LHCN-M2 (cell line): ENCODE data around the gene ARID3A. TPM values are rescaled to one million over a fixed set of nuclear protein-coding genes. Genes with fewer than 3 reads are reported as not detected.

ENCODE experiments used
- DNase-seq: peaks from one replicate; pipeline ENCODE4 v3.0.0-alpha.2; 2012; ENCODE audit warnings: low read depth
- total RNA-seq: library from RNA; depleted of rRNA; stranded (reverse); fragments of >200 nt; gene quantifications from 2 replicates; pipeline ENCODE4 v1.2.3, GENCODE V29; 2014

Gene ARID3A
- total RNA-seq, 1 experiment from 2014 or later = 3.4 TPM

- no peak for DNase-seq
These were observed 60.2 kb downstream of the ARID3A start for GRCh38 chr19:986083-986482.

DNA sequence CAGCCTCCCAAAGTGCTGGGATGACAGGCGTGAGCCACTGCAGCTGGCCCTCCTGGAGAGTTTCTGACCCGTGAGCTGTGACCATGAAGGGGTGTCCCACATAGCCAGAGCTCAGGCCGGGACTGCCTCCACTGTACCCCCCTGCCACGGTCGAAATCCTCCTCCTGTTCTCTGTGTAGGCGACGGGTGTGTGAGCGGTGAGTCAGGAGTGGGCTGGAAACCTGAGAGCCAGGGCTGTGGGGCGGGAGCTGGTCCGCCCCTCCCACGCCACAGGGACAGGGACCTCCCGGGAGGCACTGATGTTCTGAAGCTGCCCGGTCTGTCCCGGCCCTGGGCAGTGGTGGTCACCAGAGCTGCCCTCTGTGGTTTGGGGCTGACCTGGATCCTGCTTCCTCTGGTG is 62.2 kb downstream of the ARID3A start:
- no peak for DNase-seq

DNA sequence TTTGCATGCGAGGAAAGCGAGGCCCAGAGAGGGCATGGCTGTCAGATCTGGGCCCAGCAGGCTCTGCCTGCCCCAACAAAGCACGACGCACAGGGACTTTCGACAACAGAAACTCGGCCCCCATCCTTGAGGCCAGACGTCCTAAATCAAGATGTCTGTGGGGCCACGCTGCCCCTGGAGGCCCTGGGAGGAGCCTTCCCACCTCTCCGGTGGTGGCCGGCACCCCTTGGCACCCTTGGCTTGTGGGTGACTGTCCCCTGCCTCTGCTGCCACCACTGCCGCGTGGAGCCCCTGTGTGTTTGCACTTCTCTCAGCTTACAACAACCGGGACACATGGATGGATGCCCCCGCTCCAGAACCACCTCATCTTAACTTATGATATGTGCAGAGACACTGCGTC is 62.7 kb downstream of the ARID3A start:
- no peak for DNase-seq

- DNase-seq = no peak
These were observed 63.7 kb downstream of the ARID3A start for GRCh38 chr19:989381-990081.

DNA sequence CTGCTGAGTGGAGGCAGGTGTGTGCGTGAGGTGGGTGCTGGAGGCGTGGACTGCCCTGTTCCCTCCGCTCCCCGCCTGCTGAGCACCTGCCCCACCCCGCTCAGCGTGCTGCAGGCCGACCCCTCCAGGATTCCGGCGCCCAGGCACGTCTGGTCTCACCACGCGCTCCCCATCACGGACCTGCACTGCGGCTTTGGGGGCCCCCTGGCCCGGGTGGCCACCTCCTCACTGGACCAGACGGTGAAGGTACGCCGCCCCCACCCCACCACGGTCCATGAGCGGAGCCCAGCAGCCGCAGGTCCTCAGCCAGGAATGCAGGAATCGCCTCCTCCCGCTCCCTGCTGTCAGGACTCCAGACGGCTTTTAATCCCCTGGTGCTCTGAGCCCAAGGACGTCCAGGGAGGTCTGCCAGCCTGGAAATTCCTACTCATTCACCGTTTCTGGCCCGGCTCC is 64.3 kb downstream of the ARID3A start:
- DNase-seq = no peak

DNA sequence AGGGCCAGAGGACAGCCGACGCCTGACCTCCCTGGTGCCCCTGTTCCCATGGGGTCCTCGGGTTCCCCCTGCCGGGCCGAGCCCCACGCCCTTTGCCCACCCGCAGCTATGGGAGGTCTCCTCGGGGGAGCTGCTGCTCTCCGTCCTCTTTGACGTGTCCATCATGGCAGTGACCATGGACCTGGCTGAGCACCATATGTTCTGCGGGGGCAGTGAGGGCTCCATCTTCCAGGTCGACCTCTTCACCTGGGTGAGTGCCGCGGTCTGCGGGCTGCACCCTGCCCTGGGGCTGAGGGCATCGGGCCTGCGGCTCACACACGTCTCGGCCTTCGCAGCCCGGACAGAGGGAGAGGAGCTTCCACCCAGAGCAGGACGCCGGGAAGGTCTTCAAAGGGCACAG is 64.9 kb downstream of the ARID3A start:
- DNase-seq = no peak

DNA sequence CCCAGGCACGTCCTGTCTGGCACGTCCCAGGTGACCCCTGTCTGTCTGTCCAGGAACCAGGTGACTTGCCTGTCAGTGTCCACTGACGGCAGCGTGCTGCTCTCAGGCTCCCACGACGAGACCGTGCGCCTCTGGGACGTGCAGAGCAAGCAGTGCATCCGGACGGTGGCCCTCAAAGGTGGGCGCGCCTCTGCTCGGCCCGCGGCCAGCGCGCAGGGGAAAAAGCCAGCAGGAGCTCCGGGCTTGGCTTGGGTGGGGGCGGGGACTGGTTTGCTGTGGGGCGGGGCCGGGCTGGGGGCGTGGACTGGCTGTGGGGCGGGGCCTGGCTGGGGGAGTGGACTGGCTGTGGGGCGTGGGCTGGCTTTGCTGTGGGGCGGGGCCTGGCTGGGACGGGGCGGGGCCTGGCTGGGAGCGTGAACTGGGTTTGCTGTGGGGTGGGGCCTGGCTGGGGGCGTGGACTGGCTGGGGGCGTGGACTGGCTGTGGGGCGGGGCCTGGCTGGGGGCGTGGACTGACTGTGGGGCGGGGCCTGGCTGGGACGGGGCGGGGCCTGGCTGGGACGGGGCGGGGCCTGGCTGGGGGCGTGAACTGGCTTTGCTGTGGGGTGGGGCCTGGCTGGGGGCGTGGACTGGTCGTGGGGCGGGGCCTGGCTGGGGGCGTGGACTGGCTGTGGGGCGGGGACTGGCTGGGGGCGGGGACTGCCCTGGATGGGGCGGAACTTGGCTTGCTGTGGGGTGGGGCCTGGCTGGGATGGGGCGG is 65.5 kb downstream of the ARID3A start:
- peak; percentile 39 for DNase-seq

- no peak for DNase-seq
These were observed 66.3 kb downstream of the ARID3A start for GRCh38 chr19:991932-992669.

DNA sequence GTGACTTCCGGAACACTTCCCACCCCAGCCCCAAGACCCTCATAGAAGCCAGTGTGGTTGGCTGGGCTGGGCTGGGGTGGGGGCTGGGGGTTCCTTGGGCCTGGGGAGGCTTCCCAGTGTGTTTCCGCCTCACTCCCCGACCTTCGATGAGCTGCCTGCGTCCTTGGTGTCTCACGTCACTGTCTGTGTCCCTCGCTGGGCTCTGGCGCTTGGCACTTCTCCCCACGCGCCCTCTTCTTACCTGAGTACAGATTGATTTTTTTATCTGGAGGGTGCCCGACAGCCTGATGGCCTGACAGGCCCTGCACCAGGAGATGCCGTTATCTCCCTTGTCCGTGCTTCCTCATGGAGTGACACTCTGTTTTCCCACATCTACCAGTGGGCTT is 66.8 kb downstream of the ARID3A start:
- DNase-seq = no peak

- no peak for DNase-seq
These were observed 67.6 kb downstream of the ARID3A start for GRCh38 chr19:993361-993830.

GRCh38 chr19:993831-994393 is 68.1 kb downstream of the ARID3A start:
- no peak for DNase-seq

- DNase-seq = no peak
These were observed 68.7 kb downstream of the ARID3A start for GRCh38 chr19:994516-994915.

DNA sequence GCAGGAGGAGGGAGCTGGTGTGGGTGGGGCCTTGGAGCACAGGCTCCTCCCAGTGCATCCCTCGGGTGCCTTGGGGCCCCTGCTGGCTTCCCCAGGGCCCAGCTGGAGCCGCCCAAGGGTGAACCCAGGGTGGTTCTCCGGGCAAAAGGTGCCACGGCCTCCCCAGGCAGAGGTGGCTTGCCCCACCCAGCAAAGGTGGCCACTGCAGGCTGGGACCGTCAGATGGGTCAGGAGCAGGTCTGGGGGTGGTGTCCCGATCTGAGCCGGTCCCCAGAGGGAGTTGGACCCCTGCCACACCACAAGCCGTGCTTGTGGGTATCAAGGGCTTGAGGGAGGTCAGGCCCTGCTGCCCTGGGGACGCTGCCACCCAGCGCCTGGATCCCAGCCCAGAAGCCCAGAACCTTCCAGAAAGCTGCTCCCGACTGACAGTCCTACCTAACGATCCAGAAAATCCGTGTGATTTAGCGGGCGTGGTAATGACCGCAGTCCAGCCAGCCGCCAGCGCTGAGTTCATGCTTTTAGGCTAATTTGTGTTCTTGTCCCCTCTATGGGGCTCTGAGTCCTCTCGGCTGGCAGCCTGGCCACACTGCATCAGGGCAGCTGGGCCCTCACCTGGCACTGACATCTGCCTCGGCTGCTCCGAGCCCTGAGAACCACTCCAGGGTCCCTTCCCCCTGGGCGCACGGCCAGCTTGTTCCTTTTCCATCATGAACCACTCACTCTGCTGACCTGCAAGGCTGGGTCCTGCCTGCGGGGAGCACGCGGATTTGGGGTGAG is 69.4 kb downstream of the ARID3A start:
- DNase-seq = no peak

- no peak for DNase-seq
These were observed 70.4 kb downstream of the ARID3A start for GRCh38 chr19:996051-996838.

- DNase-seq = no peak
These were observed 72.2 kb downstream of the ARID3A start for GRCh38 chr19:998064-998463.

DNA sequence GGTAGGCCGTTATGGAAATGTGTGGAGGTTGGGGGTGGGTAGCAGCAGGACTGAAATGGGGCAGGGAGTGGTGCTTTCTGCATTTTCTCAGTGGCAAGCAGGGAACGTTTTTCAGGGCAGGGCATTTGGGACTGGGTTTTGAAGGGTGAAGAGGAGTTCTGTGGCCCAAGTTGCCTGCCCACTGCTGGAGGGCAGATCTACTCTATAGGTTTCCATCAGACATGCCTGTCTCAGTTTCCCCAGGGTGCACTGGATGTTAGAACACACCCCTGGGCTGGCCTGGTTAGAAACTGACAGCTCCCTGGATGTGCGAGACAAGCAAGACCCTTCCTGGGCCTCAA is 73.5 kb downstream of the ARID3A start:
- no peak for DNase-seq

GRCh38 chr19:1000095-1000494 is 74.3 kb downstream of the ARID3A start, which contains the start of gene GRIN3B:
Gene GRIN3B, plus strand, starts transcription at chr19:1000419. Its CDS starts 19 bp downstream, at chr19:1000438.
- peak; percentile 36 for DNase-seq

- no peak for DNase-seq
These were observed 75.0 kb downstream of the ARID3A start for GRCh38 chr19:1000591-1001537.

GRCh38 chr19:1001538-1002166 is 75.8 kb downstream of the ARID3A start:
- no peak for DNase-seq
